ENCODE results near the gene SF3B6.
"Not testable (repeated sequence)": the region's sequence is repeated elsewhere in the genome, so short reads cannot be mapped to it uniquely, and the experiment has no call there.

SF3B6 gene

DNA sequence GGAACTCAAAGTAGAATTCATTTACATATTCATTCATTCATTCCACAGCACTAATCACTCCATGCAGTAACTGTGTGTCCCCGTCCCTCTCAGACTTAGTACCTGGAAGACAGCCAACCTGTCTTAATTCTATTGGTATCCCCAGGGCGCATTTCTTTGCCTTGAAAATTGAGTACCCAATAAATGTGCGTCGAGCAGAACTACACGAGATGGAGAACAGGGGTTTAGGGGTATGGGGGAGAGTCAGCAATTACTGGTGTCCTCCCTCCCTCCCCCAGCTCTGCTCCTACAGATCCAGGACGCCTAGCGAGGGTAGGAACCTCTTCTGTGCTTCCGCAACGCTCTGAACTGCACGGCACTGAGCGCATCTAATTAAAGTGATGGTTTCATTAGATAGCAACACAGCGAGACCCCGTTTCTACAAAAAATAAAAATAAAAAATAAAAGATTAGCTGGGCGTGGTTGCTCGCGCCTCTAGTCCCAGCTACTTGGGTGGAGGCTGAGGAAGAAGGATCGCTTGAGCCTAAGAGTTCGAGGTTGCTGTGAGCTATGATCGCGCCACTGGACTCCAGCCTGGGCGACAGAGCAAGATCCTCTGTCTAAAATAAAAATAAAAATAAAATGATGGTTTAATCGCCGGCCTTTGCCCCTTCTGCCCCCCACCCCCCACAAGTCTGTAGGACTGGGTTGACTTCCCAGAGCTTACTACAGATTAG lies 27.2 kb downstream of the SF3B6 start:
- Mint-ChIP-seq H3K27ac (no peak overlapping the region), H3K9me3 (no peaks in the 10 kb centered on the region), H3K4me1 (peaks cover 31% of the 10 kb centered on the region), H3K27me3 (peaks cover 4% of the 10 kb centered on the region), H3K4me3 (no peak overlapping the region)
- ATAC-seq: no peak
- peak in 1 of 2 donors; percentile 10 for DNase-seq

GRCh38 chr2:24047703-24048033 lies 28.5 kb downstream of the SF3B6 start:
- Mint-ChIP-seq H3K27me3 (no peaks in the 10 kb centered on the region), H3K9me3 (no peaks in the 10 kb centered on the region), H3K27ac (peak overlapping the region in 1 of 2 donors; percentile 99), H3K4me3 (peak overlapping the region; percentile 96 to 99), H3K4me1 (peaks cover 31% of the 10 kb centered on the region)
- ATAC-seq (no peak), DNase-seq (no peak)

DNA sequence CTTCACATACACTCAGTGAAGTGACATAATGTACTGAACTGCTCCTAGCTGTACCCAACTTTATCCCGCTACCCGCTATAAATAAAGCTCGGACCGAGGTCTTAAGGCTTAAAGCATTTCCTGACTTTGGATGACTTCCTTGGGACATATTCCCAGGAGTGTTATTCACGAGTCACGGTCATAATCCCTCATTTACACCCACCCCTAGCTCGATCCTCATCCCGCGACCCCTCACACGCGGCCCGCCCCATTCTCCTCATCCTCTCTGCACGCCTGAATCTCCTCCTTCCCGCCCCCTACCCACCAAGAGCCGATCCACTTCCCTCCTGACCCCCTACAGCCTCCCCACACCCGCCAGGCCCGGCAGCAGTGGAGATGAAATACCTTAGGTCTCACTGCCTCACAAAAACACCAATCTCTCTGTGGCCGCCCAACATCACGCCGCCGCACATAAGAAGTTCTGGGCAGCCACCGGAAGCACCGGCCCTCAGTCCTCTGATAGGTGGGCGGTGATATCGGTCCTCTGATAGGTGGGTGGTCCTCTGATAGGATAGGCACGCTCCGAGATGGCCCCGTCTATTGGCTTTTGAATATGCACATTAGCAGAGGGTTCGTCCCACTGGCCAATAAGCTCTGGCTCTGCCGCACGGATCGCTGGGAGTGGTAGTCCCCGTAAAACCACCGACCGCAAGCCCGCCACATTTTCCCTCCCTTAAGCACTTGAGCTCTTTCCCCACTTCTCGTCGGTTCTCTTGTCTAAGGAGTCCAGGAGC lies 29.0 kb downstream of the SF3B6 start, which contains the start of gene WDCP:
Gene WDCP, minus strand, starts transcription at position 462 of the 773 bp plus-strand sequence. CDS start 7,897 bp downstream, outside the sequence.
- peak within 1 kb of the TSS; percentile 96 to 99 for H3K4me3 Mint-ChIP-seq
- DNase-seq: peak; percentile 88 to 95
- peaks cover 31% of the 10 kb centered on the region for H3K4me1 Mint-ChIP-seq
- ATAC-seq: peak; percentile 99
- no peaks in the 10 kb centered on the region for H3K9me3 Mint-ChIP-seq
- H3K27me3 Mint-ChIP-seq: no peaks in the 10 kb centered on the region
- peak within 1 kb of the TSS; percentile 94 to 99 for H3K27ac Mint-ChIP-seq

GRCh38 chr2:24046599-24046929 lies 29.6 kb downstream of the SF3B6 start:
- ATAC-seq: no peak
- peaks cover 31% of the 10 kb centered on the region for H3K4me1 Mint-ChIP-seq
- no peak for DNase-seq

DNA sequence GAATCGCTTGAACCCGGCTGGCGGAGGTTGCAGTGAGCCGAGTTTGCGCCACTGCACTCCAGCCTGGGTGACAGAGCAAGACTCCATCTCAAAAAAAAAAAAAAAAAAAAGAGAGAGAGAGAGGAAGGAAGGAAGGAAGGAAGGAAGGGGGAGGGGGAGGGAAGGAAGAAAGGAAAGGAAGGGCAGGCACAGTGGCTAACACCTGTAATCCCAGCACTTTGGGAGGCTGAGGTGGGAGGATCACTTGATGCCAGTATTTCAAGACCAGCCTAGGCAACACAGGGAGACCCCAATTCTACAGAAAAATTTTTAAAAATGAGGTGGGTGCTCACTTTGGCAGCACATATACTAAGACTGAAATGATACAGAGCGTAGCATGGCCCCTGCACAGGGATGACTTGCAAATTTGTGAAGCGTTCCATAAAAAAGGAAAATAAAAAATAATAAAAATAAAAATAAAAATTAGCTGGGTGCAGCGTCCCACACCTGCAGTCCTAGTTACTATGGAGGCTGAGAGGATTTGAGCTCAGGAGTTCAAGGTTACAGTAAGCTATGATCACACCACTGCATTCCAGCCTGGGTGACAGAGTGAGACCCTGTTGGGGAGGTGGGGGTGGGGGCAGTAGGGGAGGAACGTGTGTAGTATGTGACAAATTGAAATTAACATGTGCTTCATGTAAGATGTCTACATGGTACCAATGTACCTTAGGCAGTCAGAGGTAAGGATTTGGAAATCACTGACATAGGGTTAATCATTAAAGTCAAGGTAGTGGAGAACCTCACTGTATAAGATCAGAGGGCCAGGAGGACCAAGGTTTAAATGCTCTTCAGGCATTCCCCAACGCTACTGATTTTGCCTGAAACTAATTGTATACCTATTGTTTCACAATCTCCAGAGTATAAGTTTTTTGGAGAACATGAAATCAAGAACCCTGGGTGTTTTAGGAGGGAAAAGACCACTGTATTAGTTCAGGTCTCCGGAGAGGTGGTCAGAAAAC lies 30.3 kb downstream of the SF3B6 start:
- DNase-seq: no peak
- ATAC-seq: no peak
- H3K27me3 Mint-ChIP-seq: no peaks in the 10 kb centered on the region
- H3K4me3 Mint-ChIP-seq: peak overlapping the region; percentile 96 to 99
- no peak overlapping the region for H3K27ac Mint-ChIP-seq
- no peaks in the 10 kb centered on the region for H3K9me3 Mint-ChIP-seq
- H3K4me1 Mint-ChIP-seq: peaks cover 31% of the 10 kb centered on the region

More at GRCh38 chr2:24046599-24046929, 29.6 kb downstream of the SF3B6 start:
- no peak overlapping the region for H3K27ac Mint-ChIP-seq
- no peaks in the 10 kb centered on the region for H3K27me3 Mint-ChIP-seq
- H3K9me3 Mint-ChIP-seq: no peaks in the 10 kb centered on the region
- H3K4me3 Mint-ChIP-seq: peak overlapping the region; percentile 96 to 99

DNA sequence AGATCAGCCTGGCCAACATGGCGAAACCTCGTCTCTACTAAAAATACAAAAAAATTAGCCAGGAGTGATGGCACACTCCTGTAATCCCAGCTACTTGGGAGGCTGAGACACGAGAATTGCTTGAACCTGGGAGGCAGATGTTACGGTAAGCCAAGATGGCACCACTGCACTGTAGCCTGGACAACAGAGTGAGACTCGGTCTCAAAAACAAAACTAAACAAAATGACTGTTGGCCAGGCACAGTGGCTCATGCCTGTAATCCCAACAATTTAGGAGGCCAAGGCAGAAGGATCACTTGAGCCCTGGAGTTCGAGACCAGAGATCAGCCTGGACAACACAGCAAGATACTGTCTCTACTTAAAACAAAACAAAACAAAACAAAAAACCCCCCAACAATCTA lies 33.0 kb downstream of the SF3B6 start:
- H3K9me3 Mint-ChIP-seq, ATAC-seq, H3K4me3 Mint-ChIP-seq, H3K27ac Mint-ChIP-seq, DNase-seq, H3K27me3 Mint-ChIP-seq: not testable (repeated sequence)
- H3K4me1 Mint-ChIP-seq: peaks cover 31% of the 10 kb centered on the region

GRCh38 chr2:24040511-24040910 lies 35.6 kb downstream of the SF3B6 start:
- Mint-ChIP-seq H3K4me1 (peaks cover 17% of the 10 kb centered on the region), H3K4me3 (no peak overlapping the region), H3K27ac (peak overlapping the region in 1 of 2 donors; percentile 67), H3K27me3 (no peaks in the 10 kb centered on the region), H3K9me3 (no peaks in the 10 kb centered on the region)
- ATAC-seq: no peak
- no peak for DNase-seq

DNA sequence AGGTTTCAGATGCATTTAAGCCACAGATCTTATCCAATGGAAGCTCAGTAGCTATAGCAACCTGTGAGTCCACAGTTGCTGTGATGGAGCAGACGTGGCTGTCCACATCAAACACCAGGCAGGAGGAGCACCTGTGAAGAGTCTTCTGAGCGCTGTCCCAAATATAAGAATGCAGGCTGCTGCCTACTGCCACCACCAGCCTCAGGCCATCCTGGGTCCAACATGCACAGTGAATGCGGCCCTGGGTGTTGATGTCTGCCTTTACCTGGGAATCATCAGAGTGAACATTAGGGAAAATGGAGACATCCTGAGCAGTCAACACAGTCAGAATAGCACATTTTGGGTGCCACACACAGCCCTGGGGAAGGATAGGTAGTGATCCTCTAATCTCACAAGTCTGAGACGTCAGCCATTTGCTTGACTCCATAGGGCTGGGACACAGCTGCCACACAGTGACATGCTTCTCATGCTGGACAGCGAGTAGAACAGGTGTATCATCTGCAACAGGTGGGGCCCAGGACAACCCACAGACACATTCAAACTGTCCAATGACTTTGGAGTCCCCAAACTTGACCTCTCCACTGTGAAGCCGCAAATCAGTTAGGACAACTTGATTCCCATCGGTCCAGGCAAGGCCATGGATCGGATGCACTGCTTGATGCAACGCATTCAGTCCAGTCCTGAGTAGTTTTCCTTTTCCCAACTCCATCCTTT lies 37.2 kb downstream of the SF3B6 start:
- Mint-ChIP-seq H3K9me3 (no peaks in the 10 kb centered on the region), H3K4me3 (no peak overlapping the region), H3K27me3 (no peaks in the 10 kb centered on the region), H3K27ac (peak overlapping the region in 1 of 2 donors; percentile 59), H3K4me1 (peaks cover 14% of the 10 kb centered on the region)
- ATAC-seq (no peak), DNase-seq (no peak)

DNA sequence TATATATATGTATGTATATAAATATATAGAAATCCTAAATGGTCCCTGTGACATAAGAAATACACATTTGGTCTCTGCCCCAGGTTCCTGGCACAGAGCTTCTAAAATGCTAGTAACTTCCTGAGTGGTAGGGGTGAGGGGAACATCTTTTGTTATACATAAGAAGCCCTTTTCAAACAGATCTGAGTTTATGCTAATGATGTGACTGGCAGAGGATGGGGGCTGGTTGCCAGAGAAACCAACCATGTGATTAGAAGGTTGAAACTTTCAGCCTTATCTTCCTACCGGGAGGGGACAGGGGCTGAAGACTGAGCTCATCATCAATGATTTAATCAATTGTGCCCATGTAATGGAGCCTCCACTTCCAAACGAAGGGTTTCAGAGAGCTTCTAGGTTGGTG lies 49.9 kb downstream of the SF3B6 start:
- ATAC-seq (no peak), DNase-seq (no peak)
- no peak overlapping the region for H3K4me3 Mint-ChIP-seq
- H3K4me1 Mint-ChIP-seq: no peaks in the 10 kb centered on the region
- no peak overlapping the region for H3K27ac Mint-ChIP-seq
- no peaks in the 10 kb centered on the region for H3K27me3 Mint-ChIP-seq
- H3K9me3 Mint-ChIP-seq: no peaks in the 10 kb centered on the region

DNA sequence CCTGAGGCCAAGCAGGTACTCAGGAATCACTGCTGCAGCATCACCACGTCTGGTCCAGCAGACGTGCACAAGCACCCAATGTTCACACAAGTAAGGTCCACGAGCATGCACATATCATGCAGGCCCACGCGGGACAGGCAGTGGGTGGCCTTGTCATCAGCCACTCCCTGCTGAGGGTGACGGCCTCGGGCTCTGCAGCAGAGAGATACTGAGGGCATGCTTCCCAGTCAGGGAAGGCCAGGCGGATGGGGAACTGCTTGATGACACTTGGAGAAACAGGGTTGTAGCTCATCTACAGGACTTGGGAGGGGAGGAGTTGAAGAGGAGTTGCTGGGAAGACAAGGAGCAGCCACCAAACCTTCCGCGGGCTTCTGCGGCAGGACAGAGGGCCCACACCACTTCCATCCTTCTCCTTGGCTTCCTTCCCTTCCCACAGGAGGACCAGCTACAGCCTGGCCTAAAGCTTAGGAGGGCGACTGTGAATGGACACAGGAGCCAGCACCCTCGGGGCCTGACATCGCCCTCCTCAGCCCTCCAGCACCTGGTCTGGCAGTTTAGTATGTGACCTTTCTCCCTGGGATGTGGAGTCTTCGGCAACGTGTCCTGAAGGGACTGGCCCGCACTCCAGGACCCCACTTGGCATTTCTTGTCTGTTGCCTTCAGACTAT lies 51.0 kb downstream of the SF3B6 start:
- no peak for DNase-seq
- no peaks in the 10 kb centered on the region for H3K9me3 Mint-ChIP-seq
- no peak for ATAC-seq
- no peaks in the 10 kb centered on the region for H3K27me3 Mint-ChIP-seq
- no peaks in the 10 kb centered on the region for H3K4me1 Mint-ChIP-seq
- H3K4me3 Mint-ChIP-seq: no peak overlapping the region
- H3K27ac Mint-ChIP-seq: no peak overlapping the region

DNA sequence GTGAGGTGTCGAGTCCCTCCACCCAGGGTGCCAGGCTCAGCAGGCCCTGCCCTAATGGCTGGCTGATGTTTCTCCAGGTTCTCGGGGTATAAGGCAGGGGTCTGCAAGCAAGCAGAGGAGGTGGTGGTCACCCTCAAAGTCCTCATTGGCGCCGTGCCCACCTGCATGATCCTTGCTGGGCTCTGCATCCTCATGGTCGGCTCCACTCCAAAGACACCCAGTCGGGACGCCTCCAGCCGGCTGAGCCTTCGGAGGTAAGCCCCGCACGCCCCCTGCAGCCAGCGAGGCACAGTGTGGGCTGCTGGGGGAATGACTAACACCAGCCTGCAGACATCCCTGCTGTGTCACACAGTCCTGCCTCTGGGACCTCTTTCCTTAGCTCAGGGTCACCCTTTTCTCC lies 52.1 kb downstream of the SF3B6 start:
- no peak for ATAC-seq
- Mint-ChIP-seq H3K27me3 (no peaks in the 10 kb centered on the region), H3K27ac (no peak overlapping the region), H3K4me1 (no peaks in the 10 kb centered on the region), H3K4me3 (no peak overlapping the region), H3K9me3 (no peaks in the 10 kb centered on the region)
- DNase-seq: no peak

DNA sequence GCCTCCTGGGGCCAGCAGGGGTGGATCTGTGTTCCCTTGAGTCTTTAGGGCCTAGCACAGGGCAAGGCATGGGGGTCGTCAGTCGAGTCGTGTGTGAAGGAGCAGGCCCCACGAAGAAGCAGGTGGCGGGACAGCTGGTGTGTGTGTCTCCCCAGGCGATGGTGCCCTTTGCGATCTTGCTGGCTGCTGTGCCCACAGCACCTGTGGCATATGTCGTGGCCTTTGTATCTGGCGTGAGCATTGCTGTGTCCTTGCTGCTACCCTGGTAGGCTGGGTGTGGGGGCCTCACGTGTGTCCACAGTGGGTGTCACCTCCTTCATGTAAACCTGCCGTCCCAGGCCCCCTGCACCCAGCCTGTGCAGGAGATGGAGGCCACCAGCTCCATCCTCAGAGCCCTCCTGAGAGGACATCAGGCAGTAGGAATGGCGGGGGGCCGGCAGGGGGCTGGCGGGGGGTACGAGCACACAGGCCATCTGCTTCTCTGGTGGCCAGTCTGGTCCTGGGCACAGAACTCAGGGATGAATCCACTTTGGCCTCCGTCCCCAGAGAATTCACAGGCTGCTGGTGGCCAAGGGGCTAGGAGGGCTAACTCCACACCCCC lies 53.1 kb downstream of the SF3B6 start:
- Mint-ChIP-seq H3K4me3 (no peak overlapping the region), H3K27me3 (no peaks in the 10 kb centered on the region), H3K27ac (no peak overlapping the region), H3K4me1 (no peaks in the 10 kb centered on the region), H3K9me3 (no peaks in the 10 kb centered on the region)
- no peak for ATAC-seq
- DNase-seq: no peak

GRCh38 chr2:24022324-24022974 lies 53.7 kb downstream of the SF3B6 start:
- DNase-seq (no peak), ATAC-seq (no peak)
- Mint-ChIP-seq H3K4me3 (no peak overlapping the region), H3K27me3 (no peaks in the 10 kb centered on the region), H3K9me3 (no peaks in the 10 kb centered on the region), H3K4me1 (no peaks in the 10 kb centered on the region), H3K27ac (peak overlapping the region in 1 of 2 donors; percentile 85)

Measured in stimulated activated naive CD8-positive, alpha-beta T cell treated with anti-CD3 and anti-CD28 coated beads, Interleukin-15, amount 100 ng/mL, for 72 hours (primary cell).